C4-2B (cell line): ENCODE measurements around the gene GAB1.

Experiments used
- H3K27ac ChIP-seq: fragments of 450-650 bp; 2 replicates; pipeline ENCODE4 v1.5.1; 2017
- ZFX ChIP-seq: fragments of 450-650 bp; IDR thresholded peaks from 2 replicates; pipeline ENCODE4 v1.6.1; 2017
- TF ChIP-seq, protein P1 (sequence below): fragments of 450-650 bp; conservative IDR thresholded peaks from 2 replicates; pipeline ENCODE4 v1.5.1; 2017; ENCODE audit warnings: mild to moderate bottlenecking

GAB1 gene

DNA sequence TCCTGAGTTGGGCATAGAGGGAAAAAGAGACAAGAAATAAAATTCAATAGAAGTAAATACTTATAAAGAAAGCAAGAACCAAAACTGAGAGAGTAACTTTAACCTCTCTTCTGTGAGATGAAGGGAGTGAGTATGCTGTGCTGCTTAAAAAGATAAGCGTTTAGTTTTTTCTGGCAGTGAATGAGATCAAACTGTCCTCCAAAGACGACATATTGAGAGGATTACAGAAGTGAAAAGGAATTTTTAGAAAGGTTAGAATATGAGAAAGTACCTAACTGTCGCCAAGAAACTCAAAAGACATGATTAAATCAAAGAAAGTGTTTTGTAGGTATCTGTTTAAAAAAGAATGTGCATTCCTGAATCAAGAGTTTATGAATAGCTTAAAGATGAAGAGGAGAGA lies 16.0 kb downstream of the GAB1 start:
- no peak for TF ChIP-seq ZFX
- TF ChIP-seq, protein P1, sequence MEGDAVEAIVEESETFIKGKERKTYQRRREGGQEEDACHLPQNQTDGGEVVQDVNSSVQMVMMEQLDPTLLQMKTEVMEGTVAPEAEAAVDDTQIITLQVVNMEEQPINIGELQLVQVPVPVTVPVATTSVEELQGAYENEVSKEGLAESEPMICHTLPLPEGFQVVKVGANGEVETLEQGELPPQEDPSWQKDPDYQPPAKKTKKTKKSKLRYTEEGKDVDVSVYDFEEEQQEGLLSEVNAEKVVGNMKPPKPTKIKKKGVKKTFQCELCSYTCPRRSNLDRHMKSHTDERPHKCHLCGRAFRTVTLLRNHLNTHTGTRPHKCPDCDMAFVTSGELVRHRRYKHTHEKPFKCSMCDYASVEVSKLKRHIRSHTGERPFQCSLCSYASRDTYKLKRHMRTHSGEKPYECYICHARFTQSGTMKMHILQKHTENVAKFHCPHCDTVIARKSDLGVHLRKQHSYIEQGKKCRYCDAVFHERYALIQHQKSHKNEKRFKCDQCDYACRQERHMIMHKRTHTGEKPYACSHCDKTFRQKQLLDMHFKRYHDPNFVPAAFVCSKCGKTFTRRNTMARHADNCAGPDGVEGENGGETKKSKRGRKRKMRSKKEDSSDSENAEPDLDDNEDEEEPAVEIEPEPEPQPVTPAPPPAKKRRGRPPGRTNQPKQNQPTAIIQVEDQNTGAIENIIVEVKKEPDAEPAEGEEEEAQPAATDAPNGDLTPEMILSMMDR, result no peak

DNA sequence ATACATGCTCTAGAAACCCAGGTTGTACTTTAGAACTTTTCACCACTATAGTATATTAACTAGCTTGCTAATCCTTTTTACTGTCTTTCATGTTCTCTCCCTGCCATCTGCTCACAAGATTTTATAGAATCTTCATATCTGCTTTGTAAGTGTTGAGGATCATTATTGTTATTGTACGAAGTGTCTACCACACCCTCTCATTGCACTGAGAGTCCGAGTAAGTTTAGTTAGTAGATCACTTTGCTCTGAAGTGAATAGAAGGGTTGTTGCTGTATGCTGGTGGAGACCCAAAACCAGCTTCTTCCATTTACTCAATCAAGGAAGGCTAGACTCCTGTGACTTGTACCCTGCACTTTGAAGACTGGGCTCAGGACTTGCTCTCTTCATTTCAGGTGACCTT lies 17.1 kb downstream of the GAB1 start:
- TF ChIP-seq, protein P1, result no peak
- TF ChIP-seq ZFX, result no peak
- no peak overlapping the region for H3K27ac ChIP-seq

More for the DNA sequence above, 16.0 kb downstream of the GAB1 start:
- no peak overlapping the region for H3K27ac ChIP-seq

DNA sequence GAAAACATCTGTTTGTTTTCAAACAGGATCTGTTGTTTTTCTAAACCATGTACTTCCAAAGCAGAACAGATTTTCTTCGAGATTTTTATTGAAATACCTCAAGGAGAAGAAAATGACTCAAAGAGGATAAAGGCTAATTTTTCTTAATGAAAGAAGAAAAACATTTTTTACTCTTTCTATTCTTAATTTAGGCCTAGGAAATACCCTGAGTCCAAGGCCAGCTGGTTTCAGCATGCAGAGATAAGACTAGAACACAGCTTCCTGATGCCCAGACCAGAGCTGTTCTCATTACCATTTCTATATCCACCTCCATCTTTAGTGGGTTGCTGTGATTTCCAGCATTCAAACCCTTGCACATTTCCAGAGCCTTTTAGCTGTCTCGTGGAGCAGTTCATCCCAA lies 18.3 kb downstream of the GAB1 start:
- H3K27ac ChIP-seq, result no peak overlapping the region
- TF ChIP-seq, protein P1, result no peak
- TF ChIP-seq ZFX, result no peak

DNA sequence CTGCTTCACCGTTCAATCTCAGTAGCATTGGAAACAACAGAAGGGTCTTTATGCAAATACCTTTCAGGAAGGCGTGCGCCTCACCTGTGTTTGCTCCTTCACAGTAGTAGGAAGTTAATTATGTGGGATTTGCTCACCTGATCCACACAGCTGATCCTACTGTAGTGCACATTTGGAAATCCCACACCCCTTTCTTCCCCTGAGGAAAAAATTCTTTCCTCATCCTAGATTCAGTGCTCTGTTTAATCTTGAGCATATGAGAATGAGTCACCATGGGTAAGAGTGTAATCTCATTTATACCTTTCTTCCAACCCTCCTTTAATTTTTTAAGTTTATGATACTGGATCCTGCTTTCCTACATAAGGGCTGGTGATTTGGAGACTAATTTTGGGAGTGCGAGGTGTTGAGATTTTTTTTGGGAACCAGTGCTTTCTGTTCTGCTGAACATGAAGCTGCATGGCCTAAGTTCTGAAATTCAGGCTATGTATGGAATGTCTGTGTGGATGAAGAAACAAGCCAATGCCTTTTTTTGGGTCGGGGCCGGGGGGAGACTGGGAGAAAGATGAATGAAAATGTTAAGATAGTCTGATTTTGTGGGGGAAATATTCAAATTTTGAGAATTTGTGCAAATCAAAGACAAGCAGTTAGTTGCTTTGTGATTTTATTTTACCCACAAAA lies 19.0 kb downstream of the GAB1 start:
- TF ChIP-seq, protein P1, result no peak
- no peak for TF ChIP-seq ZFX
- H3K27ac ChIP-seq, result no peak overlapping the region

DNA sequence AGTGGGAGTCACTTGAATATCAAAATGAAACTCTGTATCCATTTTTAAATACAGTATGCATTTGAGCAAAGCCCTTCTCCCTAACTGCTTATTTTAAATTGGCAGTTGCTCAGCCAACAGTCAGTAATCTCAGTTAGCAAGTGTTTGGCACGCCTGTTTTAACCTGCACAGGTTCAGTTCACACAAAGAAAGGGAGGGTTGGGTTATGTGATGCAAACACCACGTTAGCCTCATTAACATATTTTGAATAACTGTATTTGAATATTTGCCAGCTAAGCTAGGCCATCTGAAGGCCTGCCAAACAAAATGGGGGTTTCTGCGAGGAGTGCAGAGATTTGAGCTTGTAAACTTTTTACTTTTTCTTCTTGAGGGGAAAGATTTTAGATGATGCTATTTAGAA lies 19.8 kb downstream of the GAB1 start:
- H3K27ac ChIP-seq, result no peak overlapping the region
- no peak for TF ChIP-seq ZFX
- TF ChIP-seq, protein P1, result no peak

DNA sequence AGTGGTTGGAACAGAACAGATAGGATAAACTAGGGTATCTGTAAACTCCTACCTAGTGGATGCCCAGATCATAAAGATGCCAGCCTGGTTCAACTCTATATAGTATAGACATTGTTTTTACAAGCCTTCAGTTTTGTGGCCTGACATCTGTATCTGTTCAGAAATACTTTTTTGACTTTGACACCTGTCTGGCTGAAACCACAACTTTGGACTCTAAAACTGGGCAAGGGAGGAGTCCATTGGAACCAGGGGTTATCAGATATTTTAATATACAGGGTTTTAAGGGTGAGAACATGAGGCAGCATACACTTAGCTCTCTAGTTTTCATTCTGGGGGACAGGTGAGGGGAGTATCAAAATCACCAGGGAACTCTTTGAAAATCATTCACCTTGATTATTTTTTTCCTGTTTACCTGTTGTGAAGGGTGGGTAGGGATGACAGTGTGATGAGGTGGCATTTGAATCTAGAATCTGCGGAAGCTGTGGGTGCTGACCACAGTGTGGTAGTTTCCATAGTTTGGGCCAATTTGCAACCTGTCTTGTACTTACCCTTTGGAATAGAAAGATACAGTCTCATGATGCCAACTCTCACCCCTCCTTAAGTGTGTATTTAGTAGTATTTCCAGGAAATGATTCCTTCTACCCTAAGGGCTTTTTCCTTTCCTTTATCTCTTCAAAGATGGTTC lies 20.6 kb downstream of the GAB1 start:
- no peak overlapping the region for H3K27ac ChIP-seq
- TF ChIP-seq ZFX, result no peak
- TF ChIP-seq, protein P1, result no peak

DNA sequence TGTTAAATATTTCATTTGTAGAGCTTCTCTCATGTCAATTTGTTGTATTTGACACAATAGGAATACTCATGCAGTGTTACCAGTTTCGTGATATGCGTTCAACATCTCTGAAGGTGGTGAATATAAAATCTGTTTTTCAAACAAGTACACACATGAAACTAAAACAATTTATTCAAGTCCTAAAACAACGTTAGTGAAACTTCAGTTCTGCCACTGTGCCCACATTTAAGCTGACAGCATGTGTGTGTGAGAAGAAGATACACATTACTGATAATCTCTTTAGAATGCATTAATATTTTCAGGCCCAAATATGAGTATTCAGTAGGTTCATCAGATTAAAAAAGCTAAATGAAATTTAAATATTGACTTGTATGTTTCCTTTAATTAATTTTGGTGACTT lies 21.7 kb downstream of the GAB1 start:
- no peak overlapping the region for H3K27ac ChIP-seq
- TF ChIP-seq ZFX, result no peak
- TF ChIP-seq, protein P1, result no peak
